K562 (cell line): Measurements from ENCODE around the gene UQCR11. TPM values are rescaled to one million over a fixed set of nuclear protein-coding genes. Genes with fewer than 3 reads are reported as not detected.

Experiments
- CBX8 ChIP-seq: fragments of 200-600 bp; sonication (generic); IDR thresholded peaks from 2 replicates; pipeline ENCODE4 v1.6.1; 2012; ENCODE audit warnings: borderline replicate concordance, mixed run types, low read depth, mild to moderate bottlenecking, moderate library complexity, mixed read lengths, low read length, control low read depth, inconsistent platforms; ENCODE audit not compliant: poor library complexity, severe bottlenecking; ENCODE audit errors: extremely low read depth
- SAFB2 ChIP-seq: fragments of 200-400 bp; formaldehyde crosslinking; IDR thresholded peaks from 2 replicates; pipeline ENCODE4 v1.6.1; 2018; ENCODE audit warnings: borderline replicate concordance, low read length, low read depth, moderate library complexity; ENCODE audit not compliant: severe bottlenecking
- YY1 ChIP-seq, 3 experiments: IDR thresholded peaks; 2 replicates each; pipeline ENCODE4 v1.6.1; 2011; ENCODE audit warnings: low read length in 2 of 3, mild to moderate bottlenecking in 2 of 3, moderate library complexity in 2 of 3, borderline replicate concordance in 1 of 3, control low read depth in 1 of 3, low read depth in 1 of 3; ENCODE audit not compliant: insufficient read depth in 3 of 3, insufficient replicate concordance in 2 of 3, control insufficient read depth in 1 of 3, insufficient read length in 1 of 3; ENCODE audit errors: extremely low read depth in 1 of 3
- ZNF3 ChIP-seq: fragments of 250-450 bp; sonication (Bioruptor Pico); IDR thresholded peaks from 2 replicates; pipeline ENCODE4 v1.5.0; 2021; ENCODE audit warnings: mild to moderate bottlenecking, moderate library complexity
- ZNF407 ChIP-seq: fragments of 450-650 bp; IDR thresholded peaks from 2 replicates; pipeline ENCODE4 v1.6.1; 2016; ENCODE audit warnings: low read depth
- ZNF507 ChIP-seq: conservative IDR thresholded peaks from 2 replicates; pipeline ENCODE4 v1.6.1; 2017; ENCODE audit warnings: missing genetic modification characterization, missing compliant biosample characterization
- polyA plus RNA-seq, 8 experiments: library from polyadenylated mRNA; depleted of rRNA in 4 of 8; stranded (reverse) in 5 of 8; unstranded in 3 of 8; fragments of >200 nt; fragmentation: Nextera tagmentation in 2 of 8; fragmentation: Illumina TruSeq in 1 of 8; extraction: Ambion mirVana in 2 of 8; extraction: Trizol in 1 of 8; gene quantifications; 2 replicates each; pipeline versions ENCODE4 v1.2.1 to v1.2.3, GENCODE V29; 2011 to 2014; ENCODE audit warnings: inconsistent platforms in 1 of 8, missing spikeins in 1 of 8
- total RNA-seq, 7 experiments: library from RNA; depleted of rRNA in 6 of 7; stranded (reverse); fragments of >200 nt in 6 of 7; fragmentation: Illumina TruSeq in 2 of 7; extraction: Trizol in 2 of 7; gene quantifications; 2 replicates each; pipeline versions ENCODE4 v1.2.1 to v1.2.3, GENCODE V29; 2011 to 2021; ENCODE audit warnings: low replicate concordance in 1 of 7
- TF ChIP-seq, protein P1 (sequence below), 2 experiments: fragments of 450-650 bp in 1 of 2; sonication (generic) in 1 of 2; formaldehyde crosslinking in 1 of 2; IDR thresholded peaks; 2 replicates each; pipeline versions ENCODE4 v1.7.1 to v1.9.0; 2016 to 2022; ENCODE audit warnings: inconsistent platforms in 1 of 2, mild to moderate bottlenecking in 1 of 2, missing genetic modification reagents in 1 of 2

UQCR11 gene
- total and polyA plus RNA-seq, 9 of the 15 experiments (the other 6 are each of a cell fraction or from before 2014, with no cell fraction given), result 57.6 to 394 (median 259) TPM

GRCh38 chr19:1592024-1592754 is 13.1 kb downstream of the UQCR11 start (continued):
- TF ChIP-seq, protein P1, sequence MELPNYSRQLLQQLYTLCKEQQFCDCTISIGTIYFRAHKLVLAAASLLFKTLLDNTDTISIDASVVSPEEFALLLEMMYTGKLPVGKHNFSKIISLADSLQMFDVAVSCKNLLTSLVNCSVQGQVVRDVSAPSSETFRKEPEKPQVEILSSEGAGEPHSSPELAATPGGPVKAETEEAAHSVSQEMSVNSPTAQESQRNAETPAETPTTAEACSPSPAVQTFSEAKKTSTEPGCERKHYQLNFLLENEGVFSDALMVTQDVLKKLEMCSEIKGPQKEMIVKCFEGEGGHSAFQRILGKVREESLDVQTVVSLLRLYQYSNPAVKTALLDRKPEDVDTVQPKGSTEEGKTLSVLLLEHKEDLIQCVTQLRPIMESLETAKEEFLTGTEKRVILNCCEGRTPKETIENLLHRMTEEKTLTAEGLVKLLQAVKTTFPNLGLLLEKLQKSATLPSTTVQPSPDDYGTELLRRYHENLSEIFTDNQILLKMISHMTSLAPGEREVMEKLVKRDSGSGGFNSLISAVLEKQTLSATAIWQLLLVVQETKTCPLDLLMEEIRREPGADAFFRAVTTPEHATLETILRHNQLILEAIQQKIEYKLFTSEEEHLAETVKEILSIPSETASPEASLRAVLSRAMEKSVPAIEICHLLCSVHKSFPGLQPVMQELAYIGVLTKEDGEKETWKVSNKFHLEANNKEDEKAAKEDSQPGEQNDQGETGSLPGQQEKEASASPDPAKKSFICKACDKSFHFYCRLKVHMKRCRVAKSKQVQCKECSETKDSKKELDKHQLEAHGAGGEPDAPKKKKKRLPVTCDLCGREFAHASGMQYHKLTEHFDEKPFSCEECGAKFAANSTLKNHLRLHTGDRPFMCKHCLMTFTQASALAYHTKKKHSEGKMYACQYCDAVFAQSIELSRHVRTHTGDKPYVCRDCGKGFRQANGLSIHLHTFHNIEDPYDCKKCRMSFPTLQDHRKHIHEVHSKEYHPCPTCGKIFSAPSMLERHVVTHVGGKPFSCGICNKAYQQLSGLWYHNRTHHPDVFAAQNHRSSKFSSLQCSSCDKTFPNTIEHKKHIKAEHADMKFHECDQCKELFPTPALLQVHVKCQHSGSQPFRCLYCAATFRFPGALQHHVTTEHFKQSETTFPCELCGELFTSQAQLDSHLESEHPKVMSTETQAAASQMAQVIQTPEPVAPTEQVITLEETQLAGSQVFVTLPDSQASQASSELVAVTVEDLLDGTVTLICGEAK (IDR thresholded peaks at IDR 0.05), result no peak
- TF ChIP-seq, protein P1 (CRISPR knock-in tag; IDR thresholded peaks at IDR 0.05), result no peak
- TF ChIP-seq SAFB2, result no peak
- TF ChIP-seq ZNF407, result no peak
- no peak for TF ChIP-seq ZNF3 (CRISPR knock-in tag)
- TF ChIP-seq YY1 (IDR thresholded peaks at IDR 0.05; ENCODE audit: borderline replicate concordance in 1 of 3, control insufficient read depth in 1 of 3, extremely low read depth in 1 of 3, insufficient read depth in 3 of 3, insufficient read length in 1 of 3, insufficient replicate concordance in 2 of 3, low read depth in 1 of 3, low read length in 2 of 3), result peak in 1 of 3 experiments; percentile 65
- no peak for TF ChIP-seq CBX8
- TF ChIP-seq ZNF507 (tag), result no peak
